ENCODE results near the gene GABARAP. TPM values are rescaled to one million over a fixed set of nuclear protein-coding genes. Genes with fewer than 3 reads are reported as not detected.

GABARAP gene
- total and polyA plus RNA-seq, 10 of the 15 experiments (the other 5 are each of a cell fraction or from before 2014, with no cell fraction given): 134 to 613 (median 285) TPM

GRCh38 chr17:7281074-7281952, 39.1 kb upstream of the GABARAP start, which contains the start of gene SLC2A4 (continued):
- TF ChIP-seq E2F4 (IDR thresholded peaks at IDR 0.05; ENCODE audit: low read depth, low read length): no peak
- no peak for TF ChIP-seq FOS (IDR thresholded peaks at IDR 0.05; ENCODE audit: borderline replicate concordance, extremely low read depth, insufficient read length)
- TF ChIP-seq IRF4 (IDR thresholded peaks at IDR 0.05; ENCODE audit: low read depth, low read length): no peak
- no peak for TF ChIP-seq BRCA1 (IDR thresholded peaks at IDR 0.05; ENCODE audit: low read depth, low read length)
- TF ChIP-seq CREM (IDR thresholded peaks at IDR 0.05; ENCODE audit: low read depth): no peak
- TF ChIP-seq ZBED1 (IDR thresholded peaks at IDR 0.05; ENCODE audit: borderline replicate concordance): no peak
- no peak for TF ChIP-seq TAF1 (IDR thresholded peaks at IDR 0.05; ENCODE audit: borderline replicate concordance, low read depth, low read length)
- TF ChIP-seq BHLHE40 (IDR thresholded peaks at IDR 0.05; ENCODE audit: borderline replicate concordance in 1 of 2, low read depth in 2 of 2, low read length in 1 of 2): peak in 1 of 2 experiments; percentile 49; a peak in 1 of 4 replicates
- TF ChIP-seq SREBF1 (IDR thresholded peaks at IDR 0.05; ENCODE audit: low read length): no peak
- TF ChIP-seq CREB1 (IDR thresholded peaks at IDR 0.05; ENCODE audit: low read depth): no peak
- no peak for TF ChIP-seq BACH1 (IDR thresholded peaks at IDR 0.05; ENCODE audit: borderline replicate concordance)
- TF ChIP-seq CEBPB (IDR thresholded peaks at IDR 0.05; ENCODE audit: borderline replicate concordance in 1 of 2, low read depth in 2 of 2, low read length in 2 of 2): no peak
- TF ChIP-seq DPF2 (IDR thresholded peaks at IDR 0.05): 0 out of 2 replicates have a peak, but pooled peaks have one; percentile 4
- peak; percentile 49 for TF ChIP-seq MYC (IDR thresholded peaks at IDR 0.05; ENCODE audit: insufficient read depth, insufficient read length, insufficient replicate concordance, low read length, severe bottlenecking)
- TF ChIP-seq USF2 (IDR thresholded peaks at IDR 0.05; ENCODE audit: borderline replicate concordance, low read depth, low read length): no peak
- no peak for TF ChIP-seq PAX8 (IDR thresholded peaks at IDR 0.05)
- TF ChIP-seq ZNF592 (IDR thresholded peaks at IDR 0.05): no peak
- TF ChIP-seq FOXM1 (IDR thresholded peaks at IDR 0.05; ENCODE audit: low read depth, low read length): no peak
- no peak for TF ChIP-seq HDAC2 (IDR thresholded peaks at IDR 0.05)
- TF ChIP-seq GABPA (IDR thresholded peaks at IDR 0.05; ENCODE audit: low read depth): no peak
- TF ChIP-seq PRDM15 (CRISPR knock-in tag; IDR thresholded peaks at IDR 0.05): no peak

Data from GM12878 (cell line).